ENCODE results near the gene PKNOX2.
A peak's percentile ranks its signal among the peaks of the same experiment; 100 is the strongest.
"Not testable (repeated sequence)": the region's sequence is repeated elsewhere in the genome, so short reads cannot be mapped to it uniquely, and the experiment has no call there.

Gene PKNOX2

GRCh38 chr11:125222494-125222893 lies 57.9 kb downstream of the PKNOX2 start:
- no peak for DNase-seq (ENCODE audit: extremely low read depth, low read depth)
- no peak overlapping the region for H3K4me3 ChIP-seq (replicated peaks; ENCODE audit: low read depth, low read length)
- TF ChIP-seq CTCF (IDR thresholded peaks at IDR 0.05; ENCODE audit: low read depth, low read length, missing control alignments): no peak

GRCh38 chr11:125223161-125223560 lies 58.6 kb downstream of the PKNOX2 start:
- DNase-seq (ENCODE audit: extremely low read depth, low read depth); H3K4me3 ChIP-seq (replicated peaks; ENCODE audit: low read depth, low read length): not testable (repeated sequence)

GRCh38 chr11:125223901-125224361 lies 59.4 kb downstream of the PKNOX2 start:
- no peak overlapping the region for H3K4me3 ChIP-seq (replicated peaks; ENCODE audit: low read depth, low read length)
- DNase-seq (ENCODE audit: extremely low read depth, low read depth): no peak
- no peak for TF ChIP-seq CTCF (IDR thresholded peaks at IDR 0.05; ENCODE audit: low read depth, low read length, missing control alignments)

- no peak overlapping the region for H3K4me3 ChIP-seq (replicated peaks; ENCODE audit: low read depth, low read length)
- no peak for DNase-seq (ENCODE audit: extremely low read depth, low read depth)
- peak; percentile 39 for TF ChIP-seq CTCF (IDR thresholded peaks at IDR 0.05; ENCODE audit: low read depth, low read length, missing control alignments)
Measured at GRCh38 chr11:125224391-125225021, 60.0 kb downstream of the PKNOX2 start.

- no peak for DNase-seq (ENCODE audit: extremely low read depth, low read depth)
- no peak overlapping the region for H3K4me3 ChIP-seq (replicated peaks; ENCODE audit: low read depth, low read length)
- TF ChIP-seq CTCF (IDR thresholded peaks at IDR 0.05; ENCODE audit: low read depth, low read length, missing control alignments): no peak
Measured at GRCh38 chr11:125225401-125225800, 60.9 kb downstream of the PKNOX2 start.

GRCh38 chr11:125226031-125226430 lies 61.5 kb downstream of the PKNOX2 start:
- H3K4me3 ChIP-seq (replicated peaks; ENCODE audit: low read depth, low read length): no peak overlapping the region
- no peak for DNase-seq (ENCODE audit: extremely low read depth, low read depth)
- TF ChIP-seq CTCF (IDR thresholded peaks at IDR 0.05; ENCODE audit: low read depth, low read length, missing control alignments): no peak

- TF ChIP-seq CTCF (IDR thresholded peaks at IDR 0.05; ENCODE audit: low read depth, low read length, missing control alignments): no peak
Measured at GRCh38 chr11:125226706-125227105, 62.2 kb downstream of the PKNOX2 start.

More at GRCh38 chr11:125226706-125227105, 62.2 kb downstream of the PKNOX2 start:
- no peak overlapping the region for H3K4me3 ChIP-seq (replicated peaks; ENCODE audit: low read depth, low read length)
- DNase-seq (ENCODE audit: extremely low read depth, low read depth): no peak

Data from HFF-Myc (cell line).